ENCODE results near the gene NHSL2. TPM values are rescaled to one million over a fixed set of nuclear protein-coding genes. Genes with fewer than 3 reads are reported as not detected.

The NHSL2 gene
- polyA plus RNA-seq, 3 donors: 16.6 to 39.8 (median 22.8) TPM

- H3K4me1 ChIP-seq (ENCODE audit: control insufficient read depth in 1 of 2, insufficient read depth in 2 of 2, low read length in 2 of 2): no peaks in the 10 kb centered on the region
- H3K9ac ChIP-seq (ENCODE audit: insufficient read depth, low read length, poor library complexity, severe bottlenecking): no peak overlapping the region
- Mint-ChIP-seq H3K27me3 (ENCODE audit: low read depth in 3 of 3) (peaks cover 0 to 8% (median 0%) of the 10 kb centered on the region in 3 donors), H3K9me3 (no peaks in the 10 kb centered on the region), H3K27ac (no peak overlapping the region), H3K4me3 (no peak overlapping the region), H3K4me1 (peaks cover 17% of the 10 kb centered on the region), H3K36me3 (no peaks in the 10 kb centered on the region)
- WGBS (ENCODE audit: insufficient coverage): no CpG with 5 or more reads among the region's 2 CpGs
- no peaks in the 10 kb centered on the region for H4K20me1 ChIP-seq (ENCODE audit: insufficient read depth, low read length)
- no peak overlapping the region for H2AFZ ChIP-seq (ENCODE audit: insufficient read depth, low read depth, low read length, poor library complexity, severe bottlenecking)
- no peak overlapping the region for H3K27ac ChIP-seq (ENCODE audit: low read depth in 1 of 2, low read length in 2 of 2)
- H3K4me3 ChIP-seq (replicated peaks in 1 of 3; ENCODE audit: low read depth in 2 of 3, low read length in 3 of 3): no peak overlapping the region
- TF ChIP-seq CTCF (IDR thresholded peaks at IDR 0.05): no peak
- H3K4me2 ChIP-seq (replicated peaks; ENCODE audit: extremely low read depth, low read length, poor library complexity, severe bottlenecking): no peak overlapping the region
- no peak for DNase-seq
- H3K36me3 ChIP-seq (replicated peaks in 1 of 2; ENCODE audit: control insufficient read depth in 1 of 2, insufficient read depth in 2 of 2, low read length in 2 of 2): no peaks in the 10 kb centered on the region
- no peaks in the 10 kb centered on the region for H3K27me3 ChIP-seq (ENCODE audit: control insufficient read depth in 2 of 2, insufficient read depth in 2 of 2, low read length in 2 of 2)
- no peaks in the 10 kb centered on the region for H3K79me2 ChIP-seq (ENCODE audit: insufficient read depth, low read length)
- H3K9me3 ChIP-seq (replicated peaks in 1 of 2; ENCODE audit: control insufficient read depth in 1 of 2, insufficient read depth in 1 of 2, low read length in 2 of 2): no peaks in the 10 kb centered on the region
- intact Hi-C loops (cut with micrococcal nuclease): no loop called here
These were observed 43.8 kb downstream of the NHSL2 start for GRCh38 chrX:71954458-71954857.

- Histone ChIP-seq H3K36me3 (replicated peaks in 1 of 2; ENCODE audit: control insufficient read depth in 1 of 2, insufficient read depth in 2 of 2, low read length in 2 of 2) (no peaks in the 10 kb centered on the region), H3K4me3 (replicated peaks in 1 of 3; ENCODE audit: low read depth in 2 of 3, low read length in 3 of 3) (no peak overlapping the region), H3K9ac (ENCODE audit: insufficient read depth, low read length, poor library complexity, severe bottlenecking) (no peak overlapping the region), H3K9me3 (replicated peaks in 1 of 2; ENCODE audit: control insufficient read depth in 1 of 2, insufficient read depth in 1 of 2, low read length in 2 of 2) (no peaks in the 10 kb centered on the region), H2AFZ (ENCODE audit: insufficient read depth, low read depth, low read length, poor library complexity, severe bottlenecking) (no peak overlapping the region), H3K4me2 (replicated peaks; ENCODE audit: extremely low read depth, low read length, poor library complexity, severe bottlenecking) (no peak overlapping the region), H3K4me1 (ENCODE audit: control insufficient read depth in 1 of 2, insufficient read depth in 2 of 2, low read length in 2 of 2) (no peaks in the 10 kb centered on the region), H3K79me2 (ENCODE audit: insufficient read depth, low read length) (no peaks in the 10 kb centered on the region), H3K27me3 (ENCODE audit: control insufficient read depth in 2 of 2, insufficient read depth in 2 of 2, low read length in 2 of 2) (no peaks in the 10 kb centered on the region), H4K20me1 (ENCODE audit: insufficient read depth, low read length) (no peaks in the 10 kb centered on the region), H3K27ac (ENCODE audit: low read depth in 1 of 2, low read length in 2 of 2) (no peak overlapping the region)
- DNase-seq: no peak
- peaks cover 17% of the 10 kb centered on the region for H3K4me1 Mint-ChIP-seq
- no peaks in the 10 kb centered on the region for H3K36me3 Mint-ChIP-seq
- no peak for TF ChIP-seq CTCF (IDR thresholded peaks at IDR 0.05)
- no peak overlapping the region for H3K4me3 Mint-ChIP-seq
- no peaks in the 10 kb centered on the region for H3K9me3 Mint-ChIP-seq
- H3K27me3 Mint-ChIP-seq (ENCODE audit: low read depth in 3 of 3): peaks cover 0 to 5% (median 0%) of the 10 kb centered on the region in 3 donors
- H3K27ac Mint-ChIP-seq: no peak overlapping the region
- 93% methylated on average over 2 of the region's 7 CpGs for WGBS (ENCODE audit: insufficient coverage)
- intact Hi-C loops (cut with micrococcal nuclease): no loop called here
These were observed 45.0 kb downstream of the NHSL2 start for GRCh38 chrX:71955530-71956120.
